CD14-positive monocyte (primary cell): Measurements from ENCODE around the gene HCN2. TPM values are rescaled to one million over a fixed set of nuclear protein-coding genes. Genes with fewer than 3 reads are reported as not detected.

Experiments used
- DNase-seq, 3 donors: peaks; one replicate each; pipeline ENCODE4 v3.0.0-alpha.2; 2011 to 2022
- H2AFZ ChIP-seq: 2 replicates; pipeline ENCODE4 v1.6.0; 2012; ENCODE audit warnings: mild to moderate bottlenecking, low read depth, low read length, inconsistent platforms; ENCODE audit not compliant: insufficient read depth, poor library complexity, severe bottlenecking
- H3K27ac ChIP-seq, 2 donors: 1 replicate in 1 of 2; 2 replicates in 1 of 2; pipeline ENCODE4 v1.5.1; 2012 to 2013; ENCODE audit warnings: low read length in 2 of 2, control low read depth in 1 of 2, inconsistent platforms in 1 of 2, low read depth in 1 of 2, mild to moderate bottlenecking in 1 of 2
- H3K27me3 ChIP-seq, 2 donors: one replicate each; pipeline versions ENCODE4 v1.6.0 to v1.6.1; 2011 to 2013; ENCODE audit warnings: low read length in 2 of 2; ENCODE audit not compliant: control insufficient read depth in 2 of 2, insufficient read depth in 2 of 2
- H3K36me3 ChIP-seq, 2 donors: replicated peaks in 1 of 2; 1 replicate in 1 of 2; 2 replicates in 1 of 2; pipeline versions ENCODE4 v1.5.1 to v1.6.1; 2012 to 2013; ENCODE audit warnings: low read length in 2 of 2, control low read depth in 1 of 2, inconsistent platforms in 1 of 2, mild to moderate bottlenecking in 1 of 2; ENCODE audit not compliant: insufficient read depth in 2 of 2, control insufficient read depth in 1 of 2
- H3K4me1 ChIP-seq, 2 donors: 1 replicate in 1 of 2; 2 replicates in 1 of 2; pipeline versions ENCODE4 v1.5.1 to v1.6.1; 2012 to 2013; ENCODE audit warnings: low read length in 2 of 2, control low read depth in 1 of 2, inconsistent platforms in 1 of 2, mild to moderate bottlenecking in 1 of 2, moderate library complexity in 1 of 2; ENCODE audit not compliant: insufficient read depth in 2 of 2, control insufficient read depth in 1 of 2
- H3K4me2 ChIP-seq: replicated peaks from 2 replicates; pipeline ENCODE3; 2012; ENCODE audit warnings: low read length, moderate library complexity, mild to moderate bottlenecking; ENCODE audit not compliant: poor library complexity, severe bottlenecking; ENCODE audit errors: extremely low read depth
- H3K4me3 ChIP-seq, 3 experiments: fragments of 200-600 bp in 1 of 3; sonication (generic) in 1 of 3; replicated peaks in 1 of 3; 1 replicate in 2 of 3; 2 replicates in 1 of 3; pipeline ENCODE4 v1.5.1; 2011 to 2013; ENCODE audit warnings: low read length in 3 of 3, mild to moderate bottlenecking in 3 of 3, control low read depth in 2 of 3, low read depth in 2 of 3, inconsistent platforms in 1 of 3, moderate library complexity in 1 of 3
- H3K79me2 ChIP-seq: 2 replicates; pipeline ENCODE4 v1.6.0; 2012; ENCODE audit warnings: mild to moderate bottlenecking, control low read depth, inconsistent platforms, low read length, moderate library complexity; ENCODE audit not compliant: insufficient read depth
- H3K9ac ChIP-seq: 2 replicates; pipeline ENCODE4 v1.6.0; 2017; ENCODE audit warnings: low read length, mild to moderate bottlenecking; ENCODE audit not compliant: insufficient read depth, poor library complexity, severe bottlenecking
- H3K9me3 ChIP-seq, 2 donors: replicated peaks in 1 of 2; 1 replicate in 1 of 2; 2 replicates in 1 of 2; pipeline versions ENCODE4 v1.5.1 to v1.6.1; 2012 to 2013; ENCODE audit warnings: low read length in 2 of 2, control low read depth in 1 of 2; ENCODE audit not compliant: control insufficient read depth in 1 of 2, insufficient read depth in 1 of 2
- H4K20me1 ChIP-seq: 2 replicates; pipeline ENCODE4 v1.6.0; 2012; ENCODE audit warnings: mild to moderate bottlenecking, low read length, control low read depth, moderate library complexity; ENCODE audit not compliant: insufficient read depth
- H3K27ac Mint-ChIP-seq, 7 donors: one replicate each; pipeline ENCODE4 v1.8.0; 2020; ENCODE audit warnings: mild to moderate bottlenecking in 7 of 7, mixed read lengths in 7 of 7, moderate library complexity in 6 of 7, inconsistent platforms in 2 of 7
- H3K27me3 Mint-ChIP-seq, 3 donors: one replicate each; pipeline ENCODE4 v1.8.0; 2021 to 2022; ENCODE audit warnings: low read depth in 3 of 3, mild to moderate bottlenecking in 3 of 3, mixed read lengths in 3 of 3, moderate library complexity in 3 of 3, inconsistent platforms in 1 of 3
- H3K36me3 Mint-ChIP-seq, 2 donors: one replicate each; pipeline ENCODE4 v1.8.0; 2020; ENCODE audit warnings: mixed read lengths in 2 of 2, inconsistent platforms in 1 of 2, mild to moderate bottlenecking in 1 of 2
- H3K4me1 Mint-ChIP-seq: one replicate; pipeline ENCODE4 v1.8.0; 2020; ENCODE audit warnings: mild to moderate bottlenecking, mixed read lengths
- H3K4me3 Mint-ChIP-seq, 2 donors: one replicate each; pipeline ENCODE4 v1.8.0; 2020; ENCODE audit warnings: mild to moderate bottlenecking in 2 of 2, mixed read lengths in 2 of 2, moderate library complexity in 1 of 2
- H3K9me3 Mint-ChIP-seq, 7 donors: one replicate each; pipeline ENCODE4 v1.8.0; 2020 to 2022; ENCODE audit warnings: mixed read lengths in 7 of 7, mild to moderate bottlenecking in 6 of 7, moderate library complexity in 6 of 7, inconsistent platforms in 2 of 7
- WGBS: methylation state at CpG from one replicate; pipeline ENCODE4 v1.1.5; 2013; ENCODE audit warnings: missing lambda C conversion rate; ENCODE audit not compliant: insufficient coverage; 5-methylcytosine and 5-hydroxymethylcytosine counted together
- intact Hi-C, 2 donors: fragments of 100-400 bp; cut with micrococcal nuclease; formaldehyde crosslinking; loops; one replicate each; pipeline versions ENCODE4 v1.15.0 to v1.15.1; 2023
- polyA plus RNA-seq, 3 donors: library from polyadenylated mRNA; depleted of rRNA in 1 of 3; unstranded in 2 of 3; stranded (reverse) in 1 of 3; fragments of 300-500 nt in 2 of 3; fragments of >200 nt in 1 of 3; fragmentation: Illumina TruSeq in 2 of 3; gene quantifications; 1 replicate in 2 of 3; 2 replicates in 1 of 3; pipeline ENCODE4 v1.2.3, GENCODE V29; 2012 to 2021
- TF ChIP-seq, protein P1 (sequence below): fragments of 200-600 bp; IDR thresholded peaks from one replicate; pipeline ENCODE4 v1.8.0; 2022; ENCODE audit warnings: antibody characterized with exemption, mild to moderate bottlenecking

The HCN2 gene
- polyA plus RNA-seq, 3 donors = 0.21 TPM; not detected in 2

DNA sequence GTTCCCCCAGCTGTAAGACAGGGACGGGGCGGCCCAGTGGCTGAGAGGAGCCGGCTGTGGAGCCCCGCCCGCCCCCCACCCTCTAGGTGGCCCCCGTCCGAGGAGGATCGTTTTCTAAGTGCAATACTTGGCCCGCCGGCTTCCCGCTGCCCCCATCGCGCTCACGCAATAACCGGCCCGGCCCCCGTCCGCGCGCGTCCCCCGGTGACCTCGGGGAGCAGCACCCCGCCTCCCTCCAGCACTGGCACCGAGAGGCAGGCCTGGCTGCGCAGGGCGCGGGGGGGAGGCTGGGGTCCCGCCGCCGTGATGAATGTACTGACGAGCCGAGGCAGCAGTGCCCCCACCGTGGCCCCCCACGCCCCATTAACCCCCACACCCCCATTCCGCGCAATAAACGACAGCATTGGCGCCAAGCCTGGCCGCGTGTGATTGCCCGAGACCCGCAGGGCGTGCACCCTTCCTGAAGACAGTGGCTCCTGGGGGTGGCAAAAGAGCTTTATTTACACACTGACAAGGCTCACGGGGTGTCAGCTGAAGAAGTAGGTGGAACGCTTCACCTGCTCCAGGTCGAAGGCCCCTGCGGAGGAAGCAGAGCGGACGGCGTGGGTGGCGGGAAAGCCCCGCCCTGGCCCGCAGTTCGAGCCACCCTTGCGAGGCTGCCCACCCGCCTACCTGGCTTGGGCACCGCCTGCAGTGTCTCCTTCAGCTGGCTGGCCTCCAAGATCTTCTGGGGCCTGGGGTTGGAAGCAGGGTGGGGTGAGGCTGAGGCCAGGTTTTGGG is 27.3 kb downstream of the HCN2 start:
- DNase-seq = no peak
- no peak overlapping the region for H3K4me3 ChIP-seq
- no peak overlapping the region for H2AFZ ChIP-seq
- no peaks in the 10 kb centered on the region for H3K9me3 ChIP-seq
- H3K27me3 Mint-ChIP-seq = peaks cover 21 to 39% (median 21%) of the 10 kb centered on the region in 3 donors
- intact Hi-C loops = no loop called here
- H3K27me3 ChIP-seq = peaks cover 0 to 22% of the 10 kb centered on the region in 2 donors
- no peaks in the 10 kb centered on the region for H4K20me1 ChIP-seq
- H3K27ac Mint-ChIP-seq = peak overlapping the region in 1 of 7 donors; percentile 35
- H3K4me2 ChIP-seq = no peak overlapping the region
- H3K9me3 Mint-ChIP-seq = peaks cover 0 to 18% (median 4%) of the 10 kb centered on the region in 7 donors
- 93% methylated on average over 17 of the region's 58 CpGs for WGBS
- peaks cover 4% of the 10 kb centered on the region for H3K4me1 Mint-ChIP-seq
- no peak overlapping the region for H3K27ac ChIP-seq
- no peak overlapping the region for H3K9ac ChIP-seq
- TF ChIP-seq, protein P1, sequence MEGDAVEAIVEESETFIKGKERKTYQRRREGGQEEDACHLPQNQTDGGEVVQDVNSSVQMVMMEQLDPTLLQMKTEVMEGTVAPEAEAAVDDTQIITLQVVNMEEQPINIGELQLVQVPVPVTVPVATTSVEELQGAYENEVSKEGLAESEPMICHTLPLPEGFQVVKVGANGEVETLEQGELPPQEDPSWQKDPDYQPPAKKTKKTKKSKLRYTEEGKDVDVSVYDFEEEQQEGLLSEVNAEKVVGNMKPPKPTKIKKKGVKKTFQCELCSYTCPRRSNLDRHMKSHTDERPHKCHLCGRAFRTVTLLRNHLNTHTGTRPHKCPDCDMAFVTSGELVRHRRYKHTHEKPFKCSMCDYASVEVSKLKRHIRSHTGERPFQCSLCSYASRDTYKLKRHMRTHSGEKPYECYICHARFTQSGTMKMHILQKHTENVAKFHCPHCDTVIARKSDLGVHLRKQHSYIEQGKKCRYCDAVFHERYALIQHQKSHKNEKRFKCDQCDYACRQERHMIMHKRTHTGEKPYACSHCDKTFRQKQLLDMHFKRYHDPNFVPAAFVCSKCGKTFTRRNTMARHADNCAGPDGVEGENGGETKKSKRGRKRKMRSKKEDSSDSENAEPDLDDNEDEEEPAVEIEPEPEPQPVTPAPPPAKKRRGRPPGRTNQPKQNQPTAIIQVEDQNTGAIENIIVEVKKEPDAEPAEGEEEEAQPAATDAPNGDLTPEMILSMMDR = no peak
- H3K36me3 Mint-ChIP-seq = peaks cover 30 to 35% of the 10 kb centered on the region in 2 donors
- peaks cover 31 to 34% of the 10 kb centered on the region in 2 donors for H3K36me3 ChIP-seq
- H3K4me1 ChIP-seq = peaks cover 0 to 4% of the 10 kb centered on the region in 2 donors
- H3K79me2 ChIP-seq = no peaks in the 10 kb centered on the region
- no peak overlapping the region for H3K4me3 Mint-ChIP-seq

DNA sequence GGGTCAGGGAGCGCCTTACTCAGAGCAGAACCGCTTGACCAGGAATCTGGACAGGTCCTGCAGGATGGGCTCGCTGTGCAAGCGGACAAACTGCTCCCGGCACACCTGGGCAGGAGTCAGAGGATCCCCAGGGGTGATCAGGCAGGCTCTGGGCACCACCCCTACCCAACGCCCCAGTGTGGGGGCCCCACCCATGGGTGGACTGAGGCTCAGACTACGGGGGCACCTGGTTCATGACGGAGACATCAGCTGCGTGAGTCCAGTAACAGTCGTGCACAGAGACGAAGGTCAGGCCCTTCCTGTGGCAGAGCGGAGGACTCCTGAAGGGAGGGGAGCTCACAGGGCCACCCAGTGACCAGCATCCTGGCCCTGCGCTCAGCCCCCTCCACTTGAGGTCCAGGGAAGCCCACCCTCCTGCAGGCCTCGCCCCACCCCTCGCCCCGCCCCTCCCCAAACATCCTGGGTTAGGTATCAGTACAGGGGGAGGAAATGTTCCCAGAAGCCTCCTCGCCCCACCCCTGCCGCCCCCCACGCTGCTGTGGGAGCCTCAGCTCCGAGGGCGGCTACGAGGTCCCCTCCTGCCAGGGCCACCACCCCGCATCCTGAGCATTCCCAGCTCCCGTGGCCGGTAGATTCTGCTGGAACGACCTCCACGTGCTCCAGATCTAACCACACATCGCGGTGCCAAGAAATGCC is 28.0 kb downstream of the HCN2 start:
- Histone ChIP-seq H3K4me3 (no peak overlapping the region), H3K9ac (no peak overlapping the region), H3K4me2 (no peak overlapping the region), H3K9me3 (no peaks in the 10 kb centered on the region), H3K27me3 (peaks cover 0 to 22% of the 10 kb centered on the region in 2 donors), H4K20me1 (no peaks in the 10 kb centered on the region), H2AFZ (no peak overlapping the region), H3K79me2 (no peaks in the 10 kb centered on the region), H3K27ac (no peak overlapping the region), H3K36me3 (peaks cover 36 to 39% of the 10 kb centered on the region in 2 donors), H3K4me1 (peaks cover 0 to 4% of the 10 kb centered on the region in 2 donors)
- H3K4me3 Mint-ChIP-seq = no peak overlapping the region
- intact Hi-C loops = no loop called here
- no peak for DNase-seq
- H3K36me3 Mint-ChIP-seq = peaks cover 30 to 37% of the 10 kb centered on the region in 2 donors
- peak overlapping the region in 1 of 7 donors; percentile 20 for H3K27ac Mint-ChIP-seq
- peaks cover 0 to 19% (median 3%) of the 10 kb centered on the region in 7 donors for H3K9me3 Mint-ChIP-seq
- H3K4me1 Mint-ChIP-seq = peaks cover 4% of the 10 kb centered on the region
- peaks cover 19 to 32% (median 19%) of the 10 kb centered on the region in 3 donors for H3K27me3 Mint-ChIP-seq
- 89% methylated on average over 24 of the region's 29 CpGs for WGBS
- TF ChIP-seq, protein P1 = no peak
